IPS-NIHi7 (cell line): ENCODE measurements around the gene AUNIP.

ENCODE experiments used
- DNase-seq: peaks from one replicate; pipeline ENCODE4 v3.0.0; 2012; ENCODE audit warnings: mixed read lengths; ENCODE audit errors: extremely low spot score

AUNIP gene

DNA sequence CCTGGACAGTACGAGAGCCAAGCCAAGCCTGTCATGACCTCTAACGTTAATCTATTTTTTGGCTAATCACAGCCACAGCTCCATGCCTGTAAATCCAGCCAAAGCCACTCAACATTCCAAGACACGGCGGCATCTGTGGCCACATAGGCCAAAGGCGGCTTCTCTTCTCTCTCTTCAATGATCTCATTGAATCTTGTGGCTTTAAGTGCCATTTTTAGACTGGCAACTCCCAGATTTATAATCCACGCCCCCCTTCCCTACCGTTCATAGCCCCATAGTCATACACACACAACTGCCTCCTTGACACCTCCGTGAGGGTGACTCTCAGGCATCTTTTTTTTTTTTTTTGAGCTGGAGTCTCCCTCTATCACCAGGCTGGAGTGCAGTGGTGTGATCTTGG is 64.9 kb downstream of the AUNIP start:
- DNase-seq = no peak

DNA sequence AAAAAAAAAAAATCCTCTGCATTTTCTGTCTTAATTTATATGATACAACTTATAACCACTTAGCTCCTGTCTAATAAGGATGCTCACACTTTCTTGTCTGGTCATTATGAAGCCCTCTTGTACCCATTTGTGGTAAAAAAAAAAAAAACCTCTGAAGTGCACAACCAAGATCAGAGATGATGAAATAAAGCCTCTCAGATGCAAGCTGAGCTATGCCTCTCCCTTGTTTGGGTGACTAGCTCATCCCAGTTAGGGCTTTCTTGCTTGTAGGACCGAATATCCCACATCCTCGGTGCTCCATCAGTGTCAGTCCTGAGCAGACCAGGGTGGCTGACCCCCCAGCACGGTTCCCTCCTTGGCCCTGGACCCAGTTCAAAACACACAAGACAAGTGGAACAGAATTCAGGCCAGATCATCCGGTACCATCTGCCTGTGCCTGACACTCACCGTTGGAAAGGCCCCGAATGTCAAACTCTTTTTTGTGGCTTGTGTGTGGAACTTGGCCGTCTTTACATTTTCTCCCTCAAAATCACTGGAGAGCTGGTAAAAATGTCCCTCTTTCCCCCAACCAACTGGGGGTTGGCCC is 65.6 kb downstream of the AUNIP start:
- no peak for DNase-seq

DNA sequence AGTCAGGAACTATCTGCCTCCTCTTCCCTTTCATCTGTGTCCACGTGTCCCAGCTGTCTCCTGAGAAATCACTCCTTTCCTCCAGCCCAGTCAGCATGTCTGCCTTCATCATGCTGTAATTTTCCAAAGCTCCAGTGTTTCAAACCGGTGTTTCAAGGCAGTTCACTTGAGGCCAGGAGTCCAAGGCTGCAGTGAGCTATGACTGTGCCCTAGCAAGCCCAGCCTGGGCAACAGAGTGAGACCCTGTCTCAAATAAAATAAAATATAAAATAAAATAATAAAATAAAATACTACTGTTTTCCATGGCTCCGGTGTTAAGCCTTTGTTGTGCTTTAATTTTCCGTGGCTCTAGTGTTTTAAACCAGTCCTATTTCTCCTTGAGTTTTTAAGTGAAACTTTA is 67.1 kb downstream of the AUNIP start:
- DNase-seq = no peak

- no peak for DNase-seq
Observed at GRCh38 chr1:25790472-25790871, 68.8 kb downstream of the AUNIP start.

- DNase-seq = no peak
Observed at GRCh38 chr1:25787760-25788166, 71.5 kb downstream of the AUNIP start.

GRCh38 chr1:25786887-25787759 is 72.1 kb downstream of the AUNIP start:
- DNase-seq = no peak

DNA sequence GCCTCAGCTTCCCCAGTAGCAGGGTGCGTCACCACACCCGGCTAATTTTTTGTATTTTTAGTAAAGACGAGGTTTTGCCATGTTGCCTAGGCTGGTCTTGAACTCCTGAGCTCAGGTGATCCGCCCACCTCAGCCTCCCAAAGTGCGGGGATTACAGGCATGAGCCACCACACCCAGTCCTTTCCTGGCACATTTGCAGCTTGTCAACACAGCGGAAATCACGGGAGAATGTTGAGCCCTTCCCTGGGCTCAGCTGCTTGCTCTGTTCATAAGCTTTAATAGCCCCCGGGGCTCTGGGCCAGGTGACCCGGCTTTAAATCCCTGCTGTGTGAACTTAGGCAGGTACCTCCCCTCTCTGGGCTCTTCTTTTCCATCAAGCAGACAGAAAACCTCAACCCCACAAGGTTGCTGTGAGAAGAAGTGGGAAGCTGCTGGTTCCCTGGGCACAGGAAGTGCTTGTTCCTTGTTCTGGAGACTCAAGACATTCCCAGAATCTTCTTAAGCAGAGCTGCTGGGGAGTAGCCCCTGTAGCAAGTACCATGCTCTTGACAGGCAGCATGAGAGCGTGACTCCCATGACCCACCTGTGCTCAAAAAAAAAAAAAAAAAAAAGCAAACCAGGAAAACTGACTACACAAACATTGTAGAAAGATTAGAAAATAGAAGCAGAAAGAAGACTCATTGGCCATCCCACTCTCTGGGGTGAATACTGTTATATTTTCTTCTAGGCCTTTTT is 73.8 kb downstream of the AUNIP start:
- DNase-seq = no peak

DNA sequence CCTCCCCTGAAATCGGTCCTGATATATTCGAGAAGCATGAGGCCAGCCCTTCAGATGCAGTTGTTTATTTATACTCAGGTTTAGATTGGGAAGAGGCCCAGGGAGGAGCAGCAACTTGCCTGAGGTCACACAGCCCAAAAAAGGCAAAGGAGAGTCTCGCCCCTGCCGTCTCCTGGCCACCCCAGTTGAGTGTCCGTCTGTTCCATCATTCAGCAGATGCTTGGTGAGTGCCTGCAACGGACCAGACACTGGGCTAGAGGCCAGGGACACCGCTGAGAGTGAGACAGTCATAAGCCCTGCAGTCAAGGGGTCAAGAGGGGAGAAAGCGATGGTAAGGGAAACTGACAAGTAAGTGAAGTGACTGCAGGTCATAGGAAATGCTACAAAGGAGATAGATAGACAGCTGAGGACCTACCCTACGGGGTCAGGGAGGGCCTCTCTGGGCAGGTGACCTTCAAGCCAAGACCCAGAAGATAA is 74.6 kb downstream of the AUNIP start:
- no peak for DNase-seq
